Smooth muscle cell of the coronary artery (primary cell): Measurements from ENCODE around the gene DHRS4L2. TPM values are rescaled to one million over a fixed set of nuclear protein-coding genes. Genes with fewer than 3 reads are reported as not detected.

Experiments used
- total RNA-seq: library from RNA; depleted of rRNA; stranded (reverse); fragments of >200 nt; gene quantifications from 2 replicates; pipeline ENCODE4 v1.2.3, GENCODE V29; 2014; ENCODE audit warnings: low replicate concordance

The DHRS4L2 gene
- total RNA-seq = 8.5 and 15.5 TPM in 2 replicates

GRCh38 chr14:23988607-23989363 is at the start of gene DHRS4L2:
DHRS4L2 (plus strand) TSS chr14:23988929; CDS start chr14:23988948, 19 bp downstream.

GRCh38 chr14:23953464-23954278 is 35.1 kb upstream of the DHRS4L2 start, which contains the start of gene DHRS4:
DHRS4 (plus strand) TSS chr14:23953770; CDS start chr14:23953789, 19 bp downstream.

GRCh38 chr14:24051789-24052655 is 63.3 kb downstream of the DHRS4L2 start, which contains the start of gene CARMIL3:
CARMIL3 (plus strand) TSS chr14:24052009; CDS start chr14:24052154, 145 bp downstream.

Other genes starting within 250 kb of the DHRS4L2 start
- 42.8 and 64.0 TPM in 2 replicates for gene DHRS4, start 35.2 kb upstream of the DHRS4L2 start, total RNA-seq
- gene CARMIL3, start 63.1 kb downstream of the DHRS4L2 start, total RNA-seq = 0.08 TPM in 1 of 2 replicates, not detected in the other
- not detected in 2 replicates for gene CPNE6, start 82.6 kb downstream of the DHRS4L2 start, total RNA-seq
- gene PCK2, start 105.4 kb downstream of the DHRS4L2 start, total RNA-seq = 13.3 and 44.0 TPM in 2 replicates
- 59.1 and 62.1 TPM in 2 replicates for gene DCAF11, start 125.8 kb downstream of the DHRS4L2 start, total RNA-seq
- 0.47 and 1.2 TPM in 2 replicates for gene NRL, start 126.0 kb downstream of the DHRS4L2 start, total RNA-seq
- 0.23 TPM in 1 of 2 replicates, not detected in the other for gene FITM1, start 141.7 kb downstream of the DHRS4L2 start, total RNA-seq
- gene PSME1, start 147.3 kb downstream of the DHRS4L2 start, total RNA-seq = 55.3 and 80.6 TPM in 2 replicates
- gene EMC9, start 152.7 kb downstream of the DHRS4L2 start, total RNA-seq = 19.2 and 21.9 TPM in 2 replicates
- gene PSME2, start 157.7 kb downstream of the DHRS4L2 start, total RNA-seq = 28.2 and 87.8 TPM in 2 replicates
- 22.2 and 24.9 TPM in 2 replicates for gene RNF31, start 158.6 kb downstream of the DHRS4L2 start, total RNA-seq
- gene IRF9, start 172.3 kb downstream of the DHRS4L2 start, total RNA-seq = 68.4 and 96.8 TPM in 2 replicates
- gene REC8, start 183.2 kb downstream of the DHRS4L2 start, total RNA-seq = 0.12 and 0.83 TPM in 2 replicates
- 27.1 and 41.9 TPM in 2 replicates for gene IPO4, start 199.9 kb downstream of the DHRS4L2 start, total RNA-seq
- 42.9 and 55.9 TPM in 2 replicates for gene TM9SF1, start 206.5 kb downstream of the DHRS4L2 start, total RNA-seq
- gene TSSK4, start 216.8 kb downstream of the DHRS4L2 start, total RNA-seq = 0.12 TPM in 1 of 2 replicates, not detected in the other
- 24.2 and 29.7 TPM in 2 replicates for gene CHMP4A, start 224.6 kb downstream of the DHRS4L2 start, total RNA-seq
- gene MDP1, start 227.1 kb downstream of the DHRS4L2 start, total RNA-seq = 10.8 and 18.3 TPM in 2 replicates
- 272 and 446 TPM in 2 replicates for gene NEDD8, start 243.4 kb downstream of the DHRS4L2 start, total RNA-seq
- gene GMPR2, start 244.0 kb downstream of the DHRS4L2 start, total RNA-seq = 72.7 and 109 TPM in 2 replicates